ENCODE results near the gene SUSD4.
"Not testable (repeated sequence)": the region's sequence is repeated elsewhere in the genome, so short reads cannot be mapped to it uniquely, and the experiment has no call there.

SUSD4 gene

GRCh38 chr1:223259462-223259861, 104.5 kb downstream of the SUSD4 start:
- in situ Hi-C loops (cut with HindIII; ENCODE audit: low sequenced_read_pairs), result no loop called here

GRCh38 chr1:223258751-223259198, 105.2 kb downstream of the SUSD4 start:
- in situ Hi-C loops (cut with HindIII; ENCODE audit: low sequenced_read_pairs), result no loop called here

- in situ Hi-C loops (cut with HindIII; ENCODE audit: low sequenced_read_pairs), result no loop called here
Observed at GRCh38 chr1:223257856-223258550, 106.0 kb downstream of the SUSD4 start.

GRCh38 chr1:223256034-223256433, 107.9 kb downstream of the SUSD4 start:
- in situ Hi-C loops (cut with HindIII; ENCODE audit: low sequenced_read_pairs), result no loop called here

GRCh38 chr1:223253916-223254315, 110.1 kb downstream of the SUSD4 start:
- in situ Hi-C loops (cut with HindIII; ENCODE audit: low sequenced_read_pairs), result no loop called here

GRCh38 chr1:223251387-223251786, 112.6 kb downstream of the SUSD4 start:
- in situ Hi-C loops (cut with HindIII; ENCODE audit: low sequenced_read_pairs), result not testable (repeated sequence)

- in situ Hi-C loops (cut with HindIII; ENCODE audit: low sequenced_read_pairs), result no loop called here
Observed at GRCh38 chr1:223250632-223251015, 113.4 kb downstream of the SUSD4 start.

GRCh38 chr1:223249854-223250631, 113.9 kb downstream of the SUSD4 start:
- in situ Hi-C loops (cut with HindIII; ENCODE audit: low sequenced_read_pairs), result no loop called here

- in situ Hi-C loops (cut with HindIII; ENCODE audit: low sequenced_read_pairs), result no loop called here
Observed at GRCh38 chr1:223248770-223249140, 115.2 kb downstream of the SUSD4 start.

- in situ Hi-C loops (cut with HindIII; ENCODE audit: low sequenced_read_pairs), result no loop called here
Observed at GRCh38 chr1:223248001-223248769, 115.8 kb downstream of the SUSD4 start.

- in situ Hi-C loops (cut with HindIII; ENCODE audit: low sequenced_read_pairs), result no loop called here
Observed at GRCh38 chr1:223246476-223247112, 117.4 kb downstream of the SUSD4 start.

GRCh38 chr1:223245983-223246382, 118.0 kb downstream of the SUSD4 start:
- in situ Hi-C loops (cut with HindIII; ENCODE audit: low sequenced_read_pairs), result no loop called here

- in situ Hi-C loops (cut with HindIII; ENCODE audit: low sequenced_read_pairs), result no loop called here
Observed at GRCh38 chr1:223245411-223245810, 118.6 kb downstream of the SUSD4 start.

GRCh38 chr1:223244366-223245103, 119.4 kb downstream of the SUSD4 start:
- in situ Hi-C loops (cut with HindIII; ENCODE audit: low sequenced_read_pairs), result no loop called here

- in situ Hi-C loops (cut with HindIII; ENCODE audit: low sequenced_read_pairs), result no loop called here
Observed at GRCh38 chr1:223243441-223244050, 120.4 kb downstream of the SUSD4 start.

- in situ Hi-C loops (cut with HindIII; ENCODE audit: low sequenced_read_pairs), result no loop called here
Observed at GRCh38 chr1:223242971-223243370, 121.0 kb downstream of the SUSD4 start.

GRCh38 chr1:223242382-223242955, 121.5 kb downstream of the SUSD4 start:
- in situ Hi-C loops (cut with HindIII; ENCODE audit: low sequenced_read_pairs), result no loop called here

- in situ Hi-C loops (cut with HindIII; ENCODE audit: low sequenced_read_pairs), result no loop called here
Observed at GRCh38 chr1:223240122-223240521, 123.9 kb downstream of the SUSD4 start.

- in situ Hi-C loops (cut with HindIII; ENCODE audit: low sequenced_read_pairs), result no loop called here
Observed at GRCh38 chr1:223235091-223235490, 128.9 kb downstream of the SUSD4 start.

GRCh38 chr1:223234534-223234933, 129.4 kb downstream of the SUSD4 start:
- in situ Hi-C loops (cut with HindIII; ENCODE audit: low sequenced_read_pairs), result no loop called here
